ENCODE measurements around the gene SAPCD2. TPM values are rescaled to one million over a fixed set of nuclear protein-coding genes. Genes with fewer than 3 reads are reported as not detected.

The SAPCD2 gene
- total RNA-seq, 4 donors from 2014 or later = 0.27 to 1.0 (median 0.72) TPM

DNA sequence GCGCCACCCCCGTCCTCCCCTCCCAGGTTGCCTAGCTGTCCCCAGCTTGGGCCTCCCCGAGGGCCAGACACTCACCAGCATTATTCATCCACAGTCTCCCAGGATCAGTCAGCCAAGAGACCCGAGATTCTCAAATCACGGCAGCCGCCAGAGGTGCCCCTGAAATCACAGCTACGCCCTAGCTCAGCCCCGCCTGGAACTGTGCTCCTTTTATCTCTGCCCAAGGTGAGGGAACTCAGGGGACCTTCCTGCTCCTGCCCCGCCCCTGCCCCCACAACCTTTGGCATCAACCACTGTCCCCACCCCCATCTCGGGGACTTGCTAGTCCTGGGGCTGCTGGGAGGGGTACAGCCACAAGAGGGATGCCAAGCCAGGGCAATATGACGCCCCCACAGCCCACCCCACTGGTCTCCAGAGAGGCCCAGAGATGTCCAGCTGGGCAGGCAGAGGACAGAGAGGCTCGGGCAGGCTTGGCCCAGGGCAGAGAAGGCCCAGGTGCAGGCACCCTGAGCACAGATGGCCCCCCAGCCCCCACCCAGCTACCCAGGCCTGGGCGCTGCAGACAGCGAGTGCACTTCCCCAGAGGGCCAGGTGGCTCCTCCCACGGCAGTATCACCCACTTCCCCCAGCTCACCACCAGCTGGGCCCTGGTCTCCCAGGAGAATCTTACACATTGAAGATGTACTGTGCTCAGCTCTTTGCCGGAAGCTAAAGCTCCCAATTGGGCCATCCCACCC lies 38.3 kb downstream of the SAPCD2 start, which contains the start of gene FUT7:
TSS of gene FUT7 (minus strand) at position 185 of the 737 bp plus-strand sequence. CDS start at position 88, 97 bp downstream.
- H3K9me3 ChIP-seq = no peaks in the 10 kb centered on the region
- no peak within 1 kb of the TSS for H3K27ac ChIP-seq
- H3K27me3 ChIP-seq = no peaks in the 10 kb centered on the region
- TF ChIP-seq, protein P1, sequence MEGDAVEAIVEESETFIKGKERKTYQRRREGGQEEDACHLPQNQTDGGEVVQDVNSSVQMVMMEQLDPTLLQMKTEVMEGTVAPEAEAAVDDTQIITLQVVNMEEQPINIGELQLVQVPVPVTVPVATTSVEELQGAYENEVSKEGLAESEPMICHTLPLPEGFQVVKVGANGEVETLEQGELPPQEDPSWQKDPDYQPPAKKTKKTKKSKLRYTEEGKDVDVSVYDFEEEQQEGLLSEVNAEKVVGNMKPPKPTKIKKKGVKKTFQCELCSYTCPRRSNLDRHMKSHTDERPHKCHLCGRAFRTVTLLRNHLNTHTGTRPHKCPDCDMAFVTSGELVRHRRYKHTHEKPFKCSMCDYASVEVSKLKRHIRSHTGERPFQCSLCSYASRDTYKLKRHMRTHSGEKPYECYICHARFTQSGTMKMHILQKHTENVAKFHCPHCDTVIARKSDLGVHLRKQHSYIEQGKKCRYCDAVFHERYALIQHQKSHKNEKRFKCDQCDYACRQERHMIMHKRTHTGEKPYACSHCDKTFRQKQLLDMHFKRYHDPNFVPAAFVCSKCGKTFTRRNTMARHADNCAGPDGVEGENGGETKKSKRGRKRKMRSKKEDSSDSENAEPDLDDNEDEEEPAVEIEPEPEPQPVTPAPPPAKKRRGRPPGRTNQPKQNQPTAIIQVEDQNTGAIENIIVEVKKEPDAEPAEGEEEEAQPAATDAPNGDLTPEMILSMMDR (IDR thresholded peaks at IDR 0.05) = no peak
- TF ChIP-seq POLR2A (IDR thresholded peaks at IDR 0.05) = no peak
- no peak within 1 kb of the TSS for H3K4me3 ChIP-seq (replicated peaks in 1 of 3)
- DNase-seq = no peak
- intact Hi-C loops (cut with DNase I) = loop anchor here (2.0 to 10.0 kb wide), 3 partner anchors 83 to 245 kb away; partner anchors contain the start of genes AJM1 and PHPT1
- peaks cover 26 to 43% of the 10 kb centered on the region in 2 donors for H3K4me1 ChIP-seq
- no peaks in the 10 kb centered on the region for H3K36me3 ChIP-seq
- WGBS, 2 donors = 67 to 72% methylated on average over 14 to 15 of the region's 16 CpGs

DNA sequence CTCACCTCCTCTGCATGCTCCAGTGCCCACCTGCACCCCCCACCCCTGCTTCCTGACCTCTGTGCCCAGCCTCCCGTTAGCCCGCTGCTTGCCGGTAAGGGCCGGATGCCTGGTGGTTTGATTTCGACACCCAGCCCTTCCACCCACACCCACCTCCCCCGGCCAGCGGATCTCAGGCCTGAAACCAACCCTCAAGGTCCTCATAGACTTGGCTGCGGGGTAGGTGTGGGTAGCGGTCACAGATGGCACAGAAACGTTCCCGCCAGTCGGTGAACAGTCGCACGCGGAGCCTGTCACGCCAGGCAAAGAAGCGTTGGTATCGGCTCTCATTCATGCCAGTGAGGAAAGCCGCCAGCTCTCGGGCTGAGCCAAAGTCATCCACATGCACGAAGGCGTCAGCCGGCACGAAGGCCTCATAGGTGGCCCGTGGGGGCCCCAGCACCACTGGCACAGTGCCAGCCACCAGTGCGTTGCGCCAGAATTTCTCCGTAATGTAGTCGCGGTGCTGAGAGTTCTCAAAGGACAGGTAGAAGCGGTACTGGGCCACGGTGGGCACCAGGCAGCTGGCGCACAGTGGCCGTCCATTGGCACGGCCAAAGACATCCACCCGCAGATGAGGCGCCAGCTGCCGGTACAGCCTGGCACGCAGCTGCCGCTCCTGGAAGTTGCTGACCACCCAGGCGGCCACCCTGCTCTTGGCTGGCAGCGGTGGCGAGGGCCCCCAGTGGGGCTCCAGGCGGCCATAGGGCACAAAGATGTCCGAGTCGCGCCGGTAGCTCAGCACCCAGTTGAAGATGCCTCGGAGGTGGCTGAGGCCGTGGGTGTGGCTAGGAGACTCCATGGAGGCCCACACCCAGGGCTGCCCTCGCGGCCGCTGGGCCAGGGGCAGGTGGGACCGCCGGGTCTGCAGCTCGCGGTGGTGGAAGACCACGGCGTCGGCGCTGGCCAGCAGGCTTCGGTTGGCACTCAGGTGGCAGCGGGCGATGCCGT lies 39.5 kb downstream of the SAPCD2 start:
- whole genome bisulfite sequencing, 2 donors = 86 to 88% methylated on average over 46 to 49 of the region's 65 CpGs
- Histone ChIP-seq H3K27ac (no peak overlapping the region), H3K4me3 (replicated peaks in 1 of 3) (no peak overlapping the region), H3K36me3 (no peaks in the 10 kb centered on the region), H3K9me3 (no peaks in the 10 kb centered on the region), H3K27me3 (no peaks in the 10 kb centered on the region), H3K4me1 (peaks cover 37 to 51% of the 10 kb centered on the region in 2 donors)
- intact Hi-C loops (cut with DNase I) = loop anchor here (2.0 to 10.0 kb wide), 3 partner anchors 82 to 244 kb away; partner anchors contain the start of genes AJM1 and PHPT1
- DNase-seq = peak in 1 of 2 donors; percentile 25
- TF ChIP-seq POLR2A (IDR thresholded peaks at IDR 0.05) = no peak
- TF ChIP-seq, protein P1 (IDR thresholded peaks at IDR 0.05) = no peak

DNA sequence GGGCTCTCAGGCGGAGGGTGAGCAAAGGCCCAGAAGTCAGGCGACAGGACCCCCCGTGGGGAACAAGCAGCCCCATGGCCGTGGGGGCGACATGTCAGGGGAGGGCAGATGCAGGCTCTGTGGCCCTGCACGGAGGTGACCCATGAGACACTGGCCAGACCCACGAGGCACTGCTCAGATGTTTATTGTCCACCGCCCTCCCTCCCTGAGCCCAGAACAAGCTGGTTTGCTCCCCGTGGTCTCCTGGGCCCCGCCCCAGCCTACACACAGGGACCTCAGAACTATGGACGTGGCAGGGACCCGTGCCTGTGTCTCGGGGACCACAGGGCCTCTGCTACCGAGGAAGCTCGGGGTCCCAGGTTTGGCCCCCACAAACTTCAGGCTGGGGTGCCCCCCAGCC lies 40.4 kb downstream of the SAPCD2 start:
- TF ChIP-seq, protein P1 (IDR thresholded peaks at IDR 0.05) = no peak
- TF ChIP-seq POLR2A (IDR thresholded peaks at IDR 0.05) = no peak
- peaks cover 32 to 50% of the 10 kb centered on the region in 2 donors for H3K4me1 ChIP-seq
- intact Hi-C loops (cut with DNase I) = loop anchor here (2.0 to 10.0 kb wide), 3 partner anchors 81 to 243 kb away; partner anchors contain the start of genes AJM1 and PHPT1
- no peak for DNase-seq
- H3K9me3 ChIP-seq = no peaks in the 10 kb centered on the region
- 81 to 86% methylated on average over 6 to 14 of the region's 15 CpGs for WGBS, 2 donors
- H3K4me3 ChIP-seq (replicated peaks in 1 of 3) = no peak overlapping the region
- no peaks in the 10 kb centered on the region for H3K36me3 ChIP-seq
- no peaks in the 10 kb centered on the region for H3K27me3 ChIP-seq
- H3K27ac ChIP-seq = no peak overlapping the region

DNA sequence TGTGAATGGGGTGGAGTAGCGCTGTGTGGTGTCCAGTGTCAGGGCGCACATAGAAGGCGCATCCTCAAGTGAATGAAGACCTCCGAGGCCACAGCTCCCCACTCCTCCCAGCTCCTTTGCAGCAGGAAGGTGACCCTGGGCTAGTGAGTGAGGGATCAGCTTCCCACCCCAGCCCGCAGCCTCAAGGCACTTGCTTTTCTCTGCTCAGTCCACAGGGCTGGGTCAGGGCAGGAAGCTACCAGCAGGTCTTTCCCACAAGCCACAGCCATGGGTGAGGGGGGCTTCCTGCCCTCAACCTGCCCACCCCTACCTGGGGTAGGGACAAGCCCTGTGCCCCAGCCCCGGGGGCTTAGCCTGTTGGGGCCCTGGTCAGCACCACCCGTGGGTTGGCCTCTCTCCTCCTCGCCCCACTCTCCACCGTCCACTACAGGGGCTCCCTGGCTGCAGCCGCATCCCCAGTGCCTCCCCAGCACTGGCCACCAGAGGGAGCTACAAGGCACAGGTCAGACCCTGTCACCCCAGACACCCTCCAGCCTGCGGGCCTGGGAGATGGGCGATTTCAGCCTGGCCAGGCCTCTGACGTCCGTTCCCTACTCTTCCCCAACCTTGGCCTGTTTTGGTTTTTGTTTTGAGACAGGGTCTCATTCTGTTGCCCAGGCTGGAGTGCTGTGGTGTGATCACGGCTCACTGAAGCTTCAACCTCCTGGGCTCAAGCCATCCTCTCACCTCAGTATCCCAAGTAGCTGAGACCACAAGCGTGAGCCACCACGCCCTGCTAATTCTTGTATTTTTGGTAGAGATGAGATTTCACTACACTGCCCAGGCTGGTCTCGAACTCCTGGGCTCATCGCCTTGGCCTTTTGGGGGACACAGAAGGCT lies 41.1 kb downstream of the SAPCD2 start:
- Histone ChIP-seq H3K4me1 (peaks cover 29 to 43% of the 10 kb centered on the region in 2 donors), H3K27me3 (no peaks in the 10 kb centered on the region), H3K27ac (peak overlapping the region in 1 of 3 donors; percentile 64), H3K36me3 (no peaks in the 10 kb centered on the region), H3K4me3 (replicated peaks in 1 of 3) (peak overlapping the region in 2 of 3 donors; percentile 22 to 49), H3K9me3 (no peaks in the 10 kb centered on the region)
- DNase-seq = peak; percentile 74 to 79
- intact Hi-C loops (cut with DNase I) = no loop called here
- 27 to 34% methylated on average over 19 of the region's 19 CpGs for WGBS, 2 donors
- no peak for TF ChIP-seq POLR2A (IDR thresholded peaks at IDR 0.05)
- TF ChIP-seq, protein P1 (IDR thresholded peaks at IDR 0.05) = peak; percentile 56 to 85 (median 78)
